Tibial artery (tissue), 4 donors: ENCODE data around the gene TRMT5.

Experiments used
- DNase-seq, 2 donors: peaks; one replicate each; pipeline ENCODE4 v3.0.0-alpha.2; 2019
- H3K27ac ChIP-seq, 2 donors: fragments of 200-600 bp; sonication (generic) in 1 of 2; 1 replicate in 1 of 2; 2 replicates in 1 of 2; pipeline ENCODE4 v1.5.1; 2018 to 2019; ENCODE audit warnings: mild to moderate bottlenecking in 1 of 2
- H3K27me3 ChIP-seq, 2 donors: fragments of 200-600 bp; sonication (generic) in 1 of 2; one replicate each; pipeline versions ENCODE4 v1.5.1 to v1.6.0; 2016 to 2019
- H3K36me3 ChIP-seq, 3 donors: fragments of 200-600 bp; sonication (generic) in 2 of 3; one replicate each; pipeline ENCODE4 v1.5.1; 2016 to 2019; ENCODE audit warnings: mild to moderate bottlenecking in 2 of 3
- H3K4me1 ChIP-seq, 4 donors: fragments of 200-600 bp; sonication (generic) in 2 of 4; 1 replicate in 3 of 4; 2 replicates in 1 of 4; pipeline ENCODE4 v1.5.1; 2016 to 2019
- H3K4me3 ChIP-seq, 2 donors: fragments of 200-600 bp; sonication (generic) in 1 of 2; 1 replicate in 1 of 2; 2 replicates in 1 of 2; pipeline ENCODE4 v1.5.1; 2018 to 2019; ENCODE audit warnings: mild to moderate bottlenecking in 2 of 2
- H3K9me3 ChIP-seq, 3 donors: fragments of 200-600 bp; sonication (generic) in 1 of 3; one replicate each; pipeline ENCODE4 v1.5.1; 2016 to 2019
- intact Hi-C: fragments of 100-400 bp; cut with DNase I; formaldehyde crosslinking; loops from one replicate; pipeline ENCODE4 v1.15.0; 2023; ENCODE audit warnings: low total_unique reads
- TF ChIP-seq, protein P1 (sequence below), 2 experiments: fragments of 200-600 bp in 1 of 2; fragments of 450-650 bp in 1 of 2; IDR thresholded peaks; one replicate each; pipeline ENCODE4 v1.5.1; 2017 to 2019; ENCODE audit warnings: antibody characterized with exemption in 2 of 2, mild to moderate bottlenecking in 1 of 2, moderate library complexity in 1 of 2

Gene TRMT5

DNA sequence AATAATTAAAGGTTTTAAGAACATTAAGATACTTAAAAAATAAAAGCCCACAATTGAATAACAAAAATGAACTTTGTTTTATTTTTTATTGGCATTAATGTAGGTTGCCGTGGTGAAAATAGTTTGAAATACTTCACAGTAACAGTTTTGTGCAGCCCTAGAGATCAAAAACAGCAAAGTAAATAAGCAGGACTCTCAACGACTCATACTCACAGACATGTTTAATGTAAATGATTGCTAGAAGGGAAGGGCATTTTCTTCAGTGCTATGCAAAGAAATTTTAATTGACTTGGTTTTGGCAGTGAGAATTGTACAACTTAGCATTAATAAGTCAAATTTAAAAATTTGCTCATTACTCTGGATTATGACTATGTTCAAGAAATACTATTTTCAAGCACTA lies 16.0 kb downstream of the TRMT5 start:
- TF ChIP-seq, protein P1, sequence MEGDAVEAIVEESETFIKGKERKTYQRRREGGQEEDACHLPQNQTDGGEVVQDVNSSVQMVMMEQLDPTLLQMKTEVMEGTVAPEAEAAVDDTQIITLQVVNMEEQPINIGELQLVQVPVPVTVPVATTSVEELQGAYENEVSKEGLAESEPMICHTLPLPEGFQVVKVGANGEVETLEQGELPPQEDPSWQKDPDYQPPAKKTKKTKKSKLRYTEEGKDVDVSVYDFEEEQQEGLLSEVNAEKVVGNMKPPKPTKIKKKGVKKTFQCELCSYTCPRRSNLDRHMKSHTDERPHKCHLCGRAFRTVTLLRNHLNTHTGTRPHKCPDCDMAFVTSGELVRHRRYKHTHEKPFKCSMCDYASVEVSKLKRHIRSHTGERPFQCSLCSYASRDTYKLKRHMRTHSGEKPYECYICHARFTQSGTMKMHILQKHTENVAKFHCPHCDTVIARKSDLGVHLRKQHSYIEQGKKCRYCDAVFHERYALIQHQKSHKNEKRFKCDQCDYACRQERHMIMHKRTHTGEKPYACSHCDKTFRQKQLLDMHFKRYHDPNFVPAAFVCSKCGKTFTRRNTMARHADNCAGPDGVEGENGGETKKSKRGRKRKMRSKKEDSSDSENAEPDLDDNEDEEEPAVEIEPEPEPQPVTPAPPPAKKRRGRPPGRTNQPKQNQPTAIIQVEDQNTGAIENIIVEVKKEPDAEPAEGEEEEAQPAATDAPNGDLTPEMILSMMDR (IDR thresholded peaks at IDR 0.05): no peak
- Histone ChIP-seq H3K36me3 (no peaks in the 10 kb centered on the region), H3K4me3 (no peak overlapping the region), H3K9me3 (no peaks in the 10 kb centered on the region), H3K27ac (no peak overlapping the region), H3K27me3 (no peaks in the 10 kb centered on the region), H3K4me1 (peaks cover 0 to 13% (median 2%) of the 10 kb centered on the region in 4 donors)
- intact Hi-C loops: no loop called here
- no peak for DNase-seq

DNA sequence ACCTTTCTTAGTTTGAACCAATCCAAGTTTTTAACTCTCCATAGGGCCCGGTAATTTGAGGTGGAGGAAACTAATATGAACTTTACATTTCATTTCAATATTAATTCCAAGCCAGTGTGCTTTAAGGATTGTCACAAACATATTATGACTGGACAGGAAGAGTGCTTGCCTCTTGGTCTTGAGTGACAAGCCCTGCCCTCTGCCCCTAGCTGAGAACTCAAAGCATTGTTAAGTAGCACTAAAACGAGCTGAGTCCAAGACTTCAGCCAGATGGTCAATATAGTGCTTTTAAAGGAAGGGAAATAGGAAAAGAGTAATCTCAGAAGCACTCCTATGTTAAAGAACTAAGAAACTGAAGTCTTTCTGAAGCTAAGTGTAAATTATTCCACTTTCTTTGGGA lies 17.1 kb downstream of the TRMT5 start:
- TF ChIP-seq, protein P1 (IDR thresholded peaks at IDR 0.05): no peak
- no peak overlapping the region for H3K4me3 ChIP-seq
- intact Hi-C loops: no loop called here

DNA sequence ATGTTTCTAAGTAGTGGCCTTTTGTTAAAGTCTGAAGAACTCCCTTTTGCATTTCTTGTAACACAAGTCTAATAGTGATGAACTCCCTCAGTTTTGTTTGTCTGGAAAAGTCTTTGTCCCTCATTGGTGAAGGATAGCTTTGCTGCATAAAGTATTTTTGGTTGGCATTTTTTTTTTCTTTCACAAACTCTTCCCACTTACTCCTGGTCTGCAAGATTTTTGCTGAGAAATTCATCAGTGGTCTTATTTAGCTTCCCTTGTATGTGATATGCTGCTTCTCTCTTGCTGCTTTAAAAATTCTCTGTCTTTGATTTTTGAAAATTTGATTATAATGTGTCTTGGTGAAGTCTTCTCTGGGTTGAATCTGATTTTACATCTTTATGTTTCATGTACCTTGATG lies 22.7 kb downstream of the TRMT5 start:
- TF ChIP-seq, protein P1 (IDR thresholded peaks at IDR 0.05): no peak
- Histone ChIP-seq H3K4me3 (no peak overlapping the region), H3K27ac (no peak overlapping the region), H3K36me3 (peaks cover 0 to 13% (median 10%) of the 10 kb centered on the region in 3 donors), H3K9me3 (peaks cover 0 to 28% (median 23%) of the 10 kb centered on the region in 3 donors), H3K4me1 (no peaks in the 10 kb centered on the region), H3K27me3 (no peaks in the 10 kb centered on the region)
- intact Hi-C loops: no loop called here
- no peak for DNase-seq

More for the DNA sequence above, 17.1 kb downstream of the TRMT5 start:
- H3K4me1 ChIP-seq: peaks cover 0 to 13% (median 2%) of the 10 kb centered on the region in 4 donors
- no peak for DNase-seq
- H3K36me3 ChIP-seq: no peaks in the 10 kb centered on the region
- H3K27ac ChIP-seq: no peak overlapping the region
- H3K9me3 ChIP-seq: peaks cover 0 to 5% (median 4%) of the 10 kb centered on the region in 3 donors
- H3K27me3 ChIP-seq: no peaks in the 10 kb centered on the region

DNA sequence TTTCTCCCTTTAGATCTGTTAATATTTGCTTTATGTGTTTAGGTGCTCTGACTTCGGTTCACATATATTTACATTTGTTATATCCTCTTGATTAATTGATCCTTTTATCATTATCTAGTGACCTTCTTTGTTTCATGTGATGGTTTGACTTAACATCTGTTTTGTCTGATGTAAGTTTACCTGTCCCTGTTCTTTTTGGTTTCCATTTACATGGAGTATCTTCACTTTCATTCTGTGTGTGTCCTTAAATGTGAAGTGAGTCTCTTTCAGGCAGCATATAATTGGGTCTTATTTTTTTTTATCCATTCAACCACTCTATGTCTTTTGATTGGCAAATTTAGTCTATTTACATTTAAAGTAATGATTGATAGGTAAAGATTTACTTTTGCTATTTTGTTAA lies 24.2 kb downstream of the TRMT5 start:
- peaks cover 0 to 13% (median 10%) of the 10 kb centered on the region in 3 donors for H3K36me3 ChIP-seq
- no peak overlapping the region for H3K4me3 ChIP-seq
- no peak for DNase-seq
- intact Hi-C loops: no loop called here
- no peak overlapping the region for H3K27ac ChIP-seq
- peaks cover 0 to 8% (median 2%) of the 10 kb centered on the region in 4 donors for H3K4me1 ChIP-seq
- peaks cover 0 to 28% (median 23%) of the 10 kb centered on the region in 3 donors for H3K9me3 ChIP-seq
- H3K27me3 ChIP-seq: no peaks in the 10 kb centered on the region
- TF ChIP-seq, protein P1 (IDR thresholded peaks at IDR 0.05): no peak

DNA sequence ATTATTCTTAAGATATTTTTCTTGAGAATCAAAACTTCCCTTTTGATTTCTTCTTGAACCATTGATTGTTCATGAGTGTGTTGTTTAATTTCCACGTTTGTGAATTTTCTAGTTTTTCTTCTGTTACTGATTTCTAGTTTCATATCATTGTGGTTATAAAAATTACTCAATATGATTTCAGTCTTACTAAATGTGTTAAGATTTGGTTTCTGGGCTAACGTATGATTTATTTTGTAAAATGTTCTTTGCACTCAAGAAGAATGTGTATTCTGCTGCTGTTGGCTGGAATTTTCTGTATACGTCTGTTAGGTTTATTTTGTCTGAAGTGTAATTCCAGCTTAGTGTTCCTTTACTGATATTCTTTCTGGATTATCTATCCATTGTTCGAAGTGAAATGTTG lies 24.7 kb downstream of the TRMT5 start:
- Histone ChIP-seq H3K36me3 (peaks cover 0 to 13% (median 10%) of the 10 kb centered on the region in 3 donors), H3K4me3 (no peak overlapping the region), H3K27ac (no peak overlapping the region), H3K4me1 (peaks cover 0 to 13% (median 3%) of the 10 kb centered on the region in 4 donors), H3K9me3 (peaks cover 0 to 28% (median 23%) of the 10 kb centered on the region in 3 donors), H3K27me3 (no peaks in the 10 kb centered on the region)
- intact Hi-C loops: no loop called here
- TF ChIP-seq, protein P1 (IDR thresholded peaks at IDR 0.05): no peak
- DNase-seq: no peak
